Measurements from ENCODE around the gene CSGALNACT2. TPM values are rescaled to one million over a fixed set of nuclear protein-coding genes. Genes with fewer than 3 reads are reported as not detected.

Gene CSGALNACT2
- 3.6 and 3.9 TPM in 2 replicates for total RNA-seq (2014; rRNA removed)
- Bru-seq, nascent RNA = percentile 81 among the genes with signal in this experiment
- percentile 76 among the genes with signal in this experiment for BruChase-seq, experiment 1, labeled RNA remaining after a 6-hour chase
- BruChase-seq, experiment 2, labeled RNA remaining after a 2-hour chase = percentile 72 among the genes with signal in this experiment
- long read RNA-seq, transcript CSGALNACT2-201 (8 exons, 3,730 nt) = major isoform, 49 of 98 reads
- long read RNA-seq, partial matches to known transcripts = 28 of 98 reads
- long read RNA-seq, other reads (novel, unspliced or antisense) = 21 of 98 reads

GRCh38 chr10:43138021-43138756 lies at the start of gene CSGALNACT2:
CSGALNACT2 (plus strand) TSS chr10:43138445; CDS start chr10:43155150, 16,705 bp downstream.
- BruUV-seq (replicated peaks) = no TSS peak
- peak within 1 kb of the TSS; percentile 55 for H3K27ac ChIP-seq (ENCODE audit: low read length)
- POLR2A ChIA-PET (ENCODE audit: unreplicated experiment) = interaction anchor here (0.6 kb wide), 2 partner anchors 51 to 144 kb away, joined by 3 to 5 read pairs; no protein-coding TSS in a partner anchor
- intact Hi-C loops (cut with micrococcal nuclease) = loop anchor here (5.0 kb wide), 1 partner anchor 219 kb away; no protein-coding TSS in a partner anchor
- no peaks in the 10 kb centered on the region for H3K36me3 ChIP-seq (ENCODE audit: low read depth, low read length)
- peaks cover 35% of the 10 kb centered on the region for H3K4me1 ChIP-seq (ENCODE audit: insufficient read depth, low read length)
- CTCF ChIA-PET = interaction anchor here (1.0 to 1.2 kb wide), 2 partner anchors 9 to 67 kb away, joined by 4 to 8 read pairs; no protein-coding TSS in a partner anchor
- peak within 1 kb of the TSS; percentile 98 for H3K4me2 ChIP-seq (ENCODE audit: low read length)
- no peaks in the 10 kb centered on the region for H3K9me3 ChIP-seq (ENCODE audit: low read length)
- DNase-seq (peak; percentile 91), ATAC-seq (peak; percentile 58)
- H3K27me3 ChIP-seq (ENCODE audit: low read length) = no peaks in the 10 kb centered on the region
- peaks cover 9% of the 10 kb centered on the region for H3F3A ChIP-seq (ENCODE audit: low read length, unreplicated experiment)
- peaks cover 31% of the 10 kb centered on the region for H3K79me2 ChIP-seq (ENCODE audit: low read length)
- H3K9ac ChIP-seq (ENCODE audit: low read length) = peak within 1 kb of the TSS; percentile 70
- H3K9me2 ChIP-seq (replicated peaks; ENCODE audit: low read length) = no peaks in the 10 kb centered on the region
- peaks cover 14% of the 10 kb centered on the region; the same call in 1 of the 2 replicates for H4K20me1 ChIP-seq (ENCODE audit: low read length)
- peak within 1 kb of the TSS; percentile 87 for H3K4me3 ChIP-seq (ENCODE audit: low read length)
- peak within 1 kb of the TSS; percentile 89 for H2AFZ ChIP-seq (ENCODE audit: low read length)
- TF ChIP-seq CTCF (conservative IDR thresholded peaks at IDR 0.05; ENCODE audit: low read depth, low read length) (peak; percentile 7; the same call in 1 of the 2 replicates), EZH2phosphoT487 (IDR thresholded peaks at IDR 0.05; ENCODE audit: borderline replicate concordance, low read length) (peak; percentile 80; the same call in 1 of the 2 replicates), EZH2 (IDR thresholded peaks at IDR 0.05; ENCODE audit: low read length, unreplicated experiment) (no peak)

GRCh38 chr10:43089519-43089918 lies 48.7 kb upstream of the CSGALNACT2 start:
- intact Hi-C loops (cut with micrococcal nuclease) = no loop called here
- ATAC-seq = no peak
- Histone ChIP-seq H2AFZ (ENCODE audit: low read length) (no peak overlapping the region), H3K27ac (ENCODE audit: low read length) (no peak overlapping the region), H3K9ac (ENCODE audit: low read length) (no peak overlapping the region), H3K79me2 (ENCODE audit: low read length) (no peaks in the 10 kb centered on the region), H3K4me1 (ENCODE audit: insufficient read depth, low read length) (no peaks in the 10 kb centered on the region), H3K9me3 (ENCODE audit: low read length) (no peaks in the 10 kb centered on the region), H3F3A (ENCODE audit: low read length, unreplicated experiment) (no peaks in the 10 kb centered on the region), H3K9me2 (replicated peaks; ENCODE audit: low read length) (no peaks in the 10 kb centered on the region), H3K4me2 (ENCODE audit: low read length) (no peak overlapping the region), H3K36me3 (ENCODE audit: low read depth, low read length) (no peaks in the 10 kb centered on the region), H3K27me3 (ENCODE audit: low read length) (peaks cover 39% of the 10 kb centered on the region), H3K4me3 (ENCODE audit: low read length) (no peak overlapping the region), H4K20me1 (ENCODE audit: low read length) (no peaks in the 10 kb centered on the region)
- ChIA-PET POLR2A (ENCODE audit: unreplicated experiment) (no interaction called here), CTCF (no interaction called here)
- no peak for DNase-seq
- no peak for TF ChIP-seq CTCF (conservative IDR thresholded peaks at IDR 0.05; ENCODE audit: low read depth, low read length)
- TF ChIP-seq EZH2phosphoT487 (IDR thresholded peaks at IDR 0.05; ENCODE audit: borderline replicate concordance, low read length) = no peak
- TF ChIP-seq EZH2 (IDR thresholded peaks at IDR 0.05; ENCODE audit: low read length, unreplicated experiment) = no peak
- BruUV-seq (replicated peaks) = no TSS peak
